ENCODE results near the gene ADK. TPM values are rescaled to one million over a fixed set of nuclear protein-coding genes. Genes with fewer than 3 reads are reported as not detected.
"Not testable (repeated sequence)": the region's sequence is repeated elsewhere in the genome, so short reads cannot be mapped to it uniquely, and the experiment has no call there.

ADK gene
- polyA plus RNA-seq, 12 donors: 28.2 to 42.0 (median 36.5) TPM; not detected in 1

DNA sequence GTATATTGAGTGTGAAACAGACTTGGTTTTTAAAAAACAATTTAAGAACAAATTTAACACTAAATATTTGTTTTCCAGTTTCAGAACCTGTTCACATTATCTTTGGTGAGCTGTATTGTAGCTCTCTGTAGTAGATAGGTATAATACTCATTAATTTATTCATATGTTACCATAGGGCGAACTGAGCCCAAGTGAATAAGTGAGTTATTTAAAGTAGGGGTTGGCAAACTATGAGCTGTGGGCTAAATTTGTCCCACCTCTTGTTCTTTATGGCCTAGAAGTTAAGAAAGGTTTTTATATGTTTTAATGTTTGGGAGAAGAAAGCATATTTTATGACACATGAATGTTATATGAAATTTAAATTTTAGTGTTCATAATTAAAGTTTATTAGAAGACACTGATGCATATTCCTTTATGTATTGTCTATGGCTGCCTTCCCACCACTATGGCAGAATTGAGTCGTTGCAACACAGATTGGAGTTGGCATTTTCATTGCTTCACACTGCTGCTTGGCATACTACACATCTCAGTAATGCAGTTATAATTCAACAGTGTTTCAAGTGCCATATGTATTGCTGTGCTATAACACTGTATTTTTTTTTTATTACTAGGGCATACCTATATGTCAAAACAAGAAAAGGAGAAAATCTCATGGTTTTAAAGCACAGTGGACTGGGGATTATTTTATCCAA lies 146.5 kb downstream of the ADK start:
- DNase-seq: no peak

DNA sequence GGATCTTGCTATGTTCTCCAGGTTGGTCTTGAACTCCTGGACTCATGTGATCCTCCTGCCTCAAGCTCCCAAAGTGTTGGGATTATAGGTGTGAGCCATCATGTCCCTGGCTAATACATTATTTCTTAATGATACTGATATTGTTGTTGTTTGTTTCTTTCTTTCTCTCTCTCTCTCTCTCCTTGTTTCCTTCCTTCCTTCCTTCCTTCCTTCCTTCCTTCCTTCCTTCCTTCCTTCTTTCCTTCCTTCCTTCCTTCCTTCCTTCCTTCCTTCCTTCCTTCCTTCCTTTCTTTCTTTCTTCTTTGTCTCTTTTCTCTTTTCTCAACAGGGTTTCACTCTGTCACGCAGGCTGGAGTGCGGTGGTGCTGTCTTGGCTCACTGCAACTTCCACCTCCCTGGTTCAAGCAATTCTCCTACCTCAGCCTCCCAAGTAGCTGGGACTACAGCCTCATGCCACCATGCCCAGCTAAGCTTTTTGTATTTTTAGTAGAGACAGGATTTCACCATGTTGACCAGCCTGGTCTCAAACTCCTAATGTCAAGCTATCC lies 149.1 kb downstream of the ADK start:
- not testable (repeated sequence) for DNase-seq

DNA sequence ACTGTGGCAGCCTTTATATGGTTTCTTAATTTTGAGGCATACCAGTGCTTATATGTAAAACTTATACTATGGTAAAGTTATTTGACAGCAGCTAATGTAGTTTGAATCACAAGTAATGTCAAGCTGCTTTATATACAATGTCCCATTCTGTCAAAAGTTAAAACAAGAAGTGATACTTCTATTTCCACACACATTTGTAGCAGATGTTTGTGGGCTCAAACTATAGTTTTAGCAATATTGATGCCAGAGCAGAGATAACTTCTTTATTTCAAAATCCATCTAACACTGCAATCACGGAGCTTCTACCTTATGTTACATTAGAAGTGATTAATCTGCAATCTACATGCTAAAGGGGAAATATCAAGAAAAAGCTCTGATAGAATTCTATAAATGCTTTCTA lies 149.6 kb downstream of the ADK start:
- no peak for DNase-seq

DNA sequence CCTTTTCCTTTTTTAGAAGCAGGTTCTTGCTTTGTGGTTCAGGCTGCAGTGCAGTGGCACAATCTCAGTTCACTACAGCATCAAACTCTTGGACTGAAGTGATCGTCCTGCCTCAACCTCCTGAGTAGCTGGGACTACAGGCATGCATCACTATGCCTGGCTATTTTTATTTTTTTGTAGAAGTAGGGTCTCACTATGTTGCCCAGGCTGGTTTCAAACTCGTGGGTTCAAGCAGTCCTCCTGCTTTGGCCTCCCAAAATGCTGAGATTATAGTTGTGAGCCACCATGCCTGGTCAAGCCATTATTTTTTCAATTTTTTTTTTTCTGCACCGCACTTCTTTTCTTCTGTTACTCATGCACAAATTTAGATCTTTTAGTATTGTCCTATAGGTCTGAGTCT lies 154.7 kb downstream of the ADK start:
- no peak for DNase-seq

DNA sequence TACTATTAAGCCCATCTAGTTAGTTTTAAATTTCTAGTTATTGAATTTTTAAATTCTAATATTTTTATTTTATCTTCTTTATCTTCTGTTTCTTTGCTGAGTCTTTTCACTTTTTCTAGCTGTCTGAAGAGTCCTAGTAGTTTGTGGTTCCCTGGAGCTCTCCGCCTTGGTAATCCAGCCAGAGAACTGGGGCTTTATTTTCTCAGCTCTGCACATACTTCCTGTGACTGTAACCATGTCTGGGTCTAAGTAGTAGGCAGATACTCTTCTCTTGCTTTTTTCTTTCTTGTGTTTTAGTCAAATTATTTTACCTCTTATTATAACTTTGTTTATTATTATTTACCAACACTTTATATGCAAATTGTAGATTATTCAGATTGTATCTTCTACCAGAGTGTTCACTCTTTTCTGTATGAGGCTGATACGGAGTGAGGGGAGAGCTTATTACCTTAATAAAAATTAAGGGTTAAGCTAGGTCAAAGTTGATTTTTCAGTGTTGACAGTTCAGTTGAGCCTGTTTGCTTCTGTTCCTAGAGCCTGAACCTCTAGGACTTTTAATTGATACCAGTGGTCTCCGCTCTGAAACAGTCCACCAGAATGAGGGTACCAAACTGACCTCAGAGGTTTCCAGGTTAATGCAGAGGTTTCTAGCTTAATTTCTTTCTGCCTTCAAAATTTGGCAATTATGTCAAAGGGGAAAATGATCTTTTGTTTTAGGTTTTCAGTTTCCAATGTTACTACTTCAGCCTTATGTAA lies 155.4 kb downstream of the ADK start:
- no peak for DNase-seq

DNA sequence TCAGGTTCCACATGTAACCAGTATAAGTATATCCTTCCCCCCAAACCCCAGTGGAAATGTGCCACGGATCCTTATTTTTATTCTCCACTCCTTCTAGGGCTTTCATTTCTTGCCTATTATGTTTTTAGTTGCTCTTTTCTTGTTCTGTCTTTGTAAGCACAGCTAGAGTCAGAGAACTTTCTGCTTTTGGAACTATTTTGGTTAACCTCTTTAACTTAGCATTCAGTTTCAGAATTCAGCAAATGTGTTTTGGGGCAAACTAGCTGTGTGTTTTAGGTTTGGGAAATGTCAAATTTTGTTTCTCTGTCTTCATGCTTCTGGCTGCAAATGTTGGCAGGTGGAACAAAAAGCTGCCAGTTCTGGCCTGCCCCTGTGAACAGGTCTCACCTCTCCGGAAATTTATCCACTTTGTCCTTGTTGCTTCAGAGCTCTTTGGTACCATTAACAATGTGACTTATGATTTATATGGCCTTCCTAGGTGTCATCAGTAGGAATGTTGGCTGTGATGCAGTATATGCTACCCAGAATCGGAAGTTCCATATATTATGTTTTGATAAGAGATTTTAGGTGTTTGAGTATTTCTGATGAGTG lies 156.1 kb downstream of the ADK start:
- no peak for DNase-seq

DNA sequence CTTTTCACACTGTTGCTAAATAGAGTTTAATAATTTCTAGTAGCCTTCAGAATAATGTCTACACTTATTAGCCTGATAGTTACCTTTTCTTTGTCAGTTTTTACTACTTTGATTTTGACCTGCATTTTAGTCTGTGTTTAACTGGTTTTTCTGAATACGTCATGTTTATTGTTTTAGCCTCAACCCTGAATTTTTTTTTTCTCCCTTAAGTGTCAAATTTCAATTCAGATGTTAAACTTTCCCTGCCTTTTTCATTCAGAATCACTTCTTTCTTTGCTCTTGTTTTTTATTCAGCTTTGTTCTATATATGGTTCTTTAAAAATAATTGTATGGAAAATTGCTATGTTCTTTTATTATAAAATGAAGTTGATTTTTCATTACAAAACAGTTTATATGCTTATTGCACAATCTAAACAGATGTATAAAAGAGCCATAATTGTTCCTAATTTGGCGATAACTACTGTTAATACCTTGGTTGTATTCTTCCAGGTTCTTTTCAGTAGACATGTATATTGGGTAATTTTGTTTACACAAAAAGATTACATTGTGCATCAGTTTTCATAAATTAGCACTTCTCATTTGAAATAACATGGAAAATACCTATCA lies 159.7 kb downstream of the ADK start:
- DNase-seq: no peak

DNA sequence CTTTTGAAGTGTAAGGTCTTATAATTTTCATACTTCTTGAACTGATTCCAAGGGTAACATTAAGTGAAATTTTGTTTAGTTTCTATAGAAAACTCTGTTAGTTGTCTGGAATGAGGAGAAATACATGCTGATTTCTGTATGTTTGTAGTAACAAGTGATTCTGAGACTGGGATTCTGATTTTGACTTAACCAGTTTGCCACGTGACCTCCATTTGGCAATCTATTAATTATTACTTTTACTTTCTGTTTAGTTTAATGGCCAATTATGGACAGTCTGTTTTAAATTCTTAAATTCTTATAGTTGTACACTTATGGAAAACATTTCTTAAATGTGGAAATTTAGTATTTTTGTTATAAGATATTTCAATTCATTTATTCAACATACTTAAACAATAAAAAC lies 163.1 kb downstream of the ADK start:
- no peak for DNase-seq

DNA sequence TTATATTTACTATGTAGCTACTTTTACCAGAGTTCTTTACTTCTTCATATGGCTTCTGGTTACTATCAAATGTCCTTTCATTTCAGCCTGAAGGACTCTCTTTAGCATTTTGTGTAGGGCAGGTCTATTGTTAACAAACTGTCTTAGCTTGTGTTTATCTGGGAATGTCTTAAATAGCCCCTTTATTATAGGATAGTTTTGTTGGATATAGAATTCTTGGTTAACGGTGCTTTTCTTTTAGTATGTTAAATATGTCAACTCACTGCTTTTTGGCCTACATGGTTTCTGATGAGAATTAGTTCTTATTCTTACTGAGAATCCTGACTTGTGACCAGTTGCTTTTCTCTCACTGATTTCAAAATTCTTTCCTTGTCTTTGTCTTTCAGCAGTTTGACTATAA lies 169.0 kb downstream of the ADK start:
- DNase-seq: no peak

DNA sequence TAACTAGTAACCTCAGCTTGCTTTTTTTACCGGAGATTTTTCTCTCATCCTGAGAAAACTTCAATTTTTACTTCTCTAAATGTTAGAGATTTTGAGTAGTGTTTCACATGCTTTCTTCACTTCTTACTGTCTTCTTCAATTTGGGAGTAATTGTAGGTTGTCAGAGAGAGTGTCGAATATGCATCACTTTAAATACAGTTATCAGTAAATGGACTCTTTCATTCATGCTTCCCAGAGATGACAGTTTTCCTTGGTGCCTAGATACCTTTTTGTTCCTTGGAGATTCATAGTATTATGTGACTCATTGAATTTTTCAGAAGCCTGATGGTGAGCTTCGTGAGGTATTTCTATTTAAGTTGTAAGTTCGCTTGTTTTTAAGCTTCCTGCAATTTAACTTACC lies 169.7 kb downstream of the ADK start:
- no peak for DNase-seq

DNA sequence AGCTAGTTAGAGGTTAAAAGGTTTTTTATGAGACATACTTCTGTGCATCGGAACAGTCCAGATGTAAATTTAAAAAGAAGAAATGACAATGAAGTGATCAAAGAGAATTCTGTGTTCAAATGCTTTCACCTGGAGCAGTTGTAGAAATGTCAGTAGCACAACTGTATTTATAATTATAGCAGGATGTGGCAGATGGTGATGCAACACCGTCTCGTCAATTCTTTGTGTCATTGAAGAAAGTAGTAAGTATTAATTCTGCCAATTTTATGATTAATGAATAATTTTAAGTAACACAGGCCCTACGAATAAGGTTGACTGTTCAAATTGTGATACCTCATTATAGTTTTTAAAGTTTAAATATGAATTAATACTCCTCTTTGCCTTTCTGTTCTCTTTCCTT lies 171.1 kb downstream of the ADK start:
- DNase-seq: no peak

DNA sequence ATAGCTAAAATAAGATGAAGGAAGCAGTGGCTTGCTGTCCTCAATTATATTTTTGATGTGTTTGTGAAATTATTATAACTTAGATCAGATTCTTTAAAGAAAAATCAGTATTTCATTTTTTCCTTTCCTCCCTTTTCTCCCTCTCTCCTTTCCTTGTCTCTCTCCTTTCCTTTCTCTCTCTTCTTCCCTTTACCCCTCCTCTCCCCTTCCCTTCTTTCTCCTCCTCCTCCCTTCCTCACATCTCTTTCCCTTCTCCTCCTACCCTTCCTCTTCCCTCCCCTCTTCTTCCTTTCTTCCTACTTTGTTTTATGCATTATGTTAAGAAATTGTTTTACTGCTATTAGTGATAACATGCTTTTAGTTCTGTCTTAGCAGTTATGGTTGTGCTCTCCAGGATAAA lies 171.5 kb downstream of the ADK start:
- DNase-seq: no peak

DNA sequence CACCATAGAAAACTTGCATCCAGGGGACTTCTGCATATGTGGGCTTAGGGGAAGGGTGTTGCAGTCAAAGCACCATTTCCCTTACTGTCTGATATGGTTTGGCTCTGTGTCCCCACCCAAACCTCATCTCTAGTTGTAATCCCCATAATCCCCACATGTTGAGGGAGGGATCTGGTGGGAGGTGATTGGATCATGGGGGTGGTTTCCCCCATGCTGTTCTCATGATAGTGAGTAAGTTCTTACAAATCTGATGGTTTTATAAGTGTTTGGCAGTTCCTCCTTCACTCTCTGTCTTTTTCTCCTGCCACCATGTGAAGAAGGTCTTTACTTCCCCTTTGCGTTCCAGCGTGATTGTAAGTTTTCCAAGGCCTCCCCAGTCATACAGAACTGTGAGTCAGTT lies 177.4 kb downstream of the ADK start:
- no peak for DNase-seq

DNA sequence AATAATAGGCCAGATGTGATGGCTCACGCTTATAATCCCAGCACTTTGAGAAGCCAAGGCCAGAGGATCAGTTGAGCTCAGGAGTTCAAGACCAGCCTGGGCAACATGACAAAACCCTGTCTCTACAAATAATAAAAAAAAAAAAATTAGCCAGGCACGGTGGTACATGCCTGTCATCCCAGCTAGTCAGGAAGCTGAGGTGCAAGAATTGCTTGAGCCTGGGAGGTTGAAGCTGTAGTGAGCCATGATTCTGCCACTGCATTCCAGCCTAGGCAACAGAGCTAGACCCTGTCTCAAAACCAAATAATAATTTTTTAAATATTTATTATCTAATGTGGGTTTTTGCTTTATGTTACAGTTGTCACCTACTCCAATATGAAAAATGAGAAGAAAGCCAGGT lies 178.9 kb downstream of the ADK start:
- DNase-seq: no peak

DNA sequence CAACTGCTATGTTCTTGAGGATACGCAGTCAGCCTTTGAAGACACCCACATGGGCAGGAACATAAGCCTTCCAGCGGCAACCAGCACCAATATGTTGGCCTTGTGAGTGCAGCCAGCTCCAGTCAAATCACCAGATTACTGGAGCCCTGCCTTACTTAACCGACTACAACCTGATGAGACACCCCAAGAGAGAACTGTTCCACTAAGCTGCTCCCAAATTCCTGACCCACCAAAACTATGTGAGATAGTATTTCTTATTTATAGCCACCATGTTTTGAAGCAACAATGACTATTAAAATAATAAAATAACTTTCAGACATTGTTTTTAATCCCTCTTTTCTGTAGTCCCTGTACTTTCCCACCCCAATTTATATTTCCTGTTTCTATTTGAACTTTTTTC lies 179.6 kb downstream of the ADK start:
- DNase-seq: no peak

DNA sequence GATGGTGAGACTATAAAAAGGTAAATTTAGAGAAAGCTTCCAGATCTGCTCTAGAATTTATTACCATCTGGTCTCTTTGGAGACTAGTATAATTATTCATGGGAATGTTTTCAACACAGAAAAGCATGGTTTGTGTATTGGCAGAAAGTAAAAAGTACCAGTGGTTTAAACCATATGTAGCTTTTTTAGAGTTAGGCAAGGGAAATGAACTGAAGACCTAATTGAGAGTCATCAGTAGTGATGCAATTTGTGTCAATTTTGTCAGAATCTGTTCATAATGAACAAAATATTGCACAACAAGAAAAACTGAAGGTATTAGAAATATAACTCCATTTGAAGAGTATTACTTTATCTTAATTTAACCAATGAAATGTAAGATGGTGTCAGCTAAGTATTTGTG lies 181.4 kb downstream of the ADK start:
- no peak for DNase-seq

DNA sequence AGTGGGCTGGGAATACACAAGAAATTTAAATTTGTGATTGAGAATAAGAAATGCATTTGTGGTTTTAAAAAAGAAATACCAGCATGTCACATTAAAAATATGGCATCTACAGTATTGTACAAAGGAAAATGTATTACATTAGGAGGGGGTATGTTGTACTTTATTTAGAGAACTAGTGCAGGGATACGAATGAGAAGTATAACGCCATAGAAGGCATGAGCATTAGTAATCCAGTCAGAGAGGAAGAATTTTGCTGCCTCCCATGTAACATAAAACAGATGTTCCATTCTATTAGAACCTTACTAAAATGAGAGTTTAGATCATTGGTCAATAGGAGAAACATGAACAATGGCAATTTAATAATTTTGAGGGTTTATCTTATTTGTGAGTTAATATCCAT lies 182.2 kb downstream of the ADK start:
- DNase-seq: no peak

DNA sequence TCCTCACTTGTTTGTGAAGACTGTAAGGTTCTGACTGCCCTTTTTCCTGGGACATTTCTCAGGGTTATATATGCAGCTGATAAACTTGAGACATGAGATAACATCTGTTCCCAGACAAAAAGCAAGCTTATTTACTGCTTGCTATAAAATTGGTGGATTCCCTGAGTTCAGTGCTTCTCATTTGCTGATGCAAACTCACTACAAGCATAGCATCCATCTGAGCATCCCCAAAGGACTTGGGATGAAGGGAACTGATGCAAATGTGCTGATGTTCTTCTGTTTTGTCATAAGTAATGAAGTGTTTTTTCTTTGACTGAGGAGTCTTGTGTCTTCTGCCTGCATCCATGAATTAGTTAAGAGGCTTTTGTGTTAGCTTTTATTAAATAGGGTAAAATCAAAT lies 183.2 kb downstream of the ADK start:
- no peak for DNase-seq

DNA sequence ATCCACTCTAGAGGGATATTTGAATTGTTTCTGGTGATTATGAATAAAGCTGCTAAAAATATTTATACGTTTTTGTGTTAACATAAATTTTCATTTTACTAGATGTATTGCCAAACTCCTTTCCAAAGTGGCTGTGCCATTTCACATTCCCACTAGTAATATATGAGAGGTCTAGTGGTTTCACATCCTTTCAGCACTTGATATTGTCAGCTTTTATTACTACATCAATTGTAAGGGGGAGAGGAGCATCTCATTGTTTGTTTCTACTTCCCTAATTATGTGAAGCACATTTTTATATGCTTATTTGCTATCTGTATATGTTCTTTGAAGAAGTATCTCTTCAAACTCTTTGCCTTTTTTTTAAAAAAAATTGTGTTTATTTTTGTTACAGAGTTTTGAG lies 184.5 kb downstream of the ADK start:
- DNase-seq: no peak

DNA sequence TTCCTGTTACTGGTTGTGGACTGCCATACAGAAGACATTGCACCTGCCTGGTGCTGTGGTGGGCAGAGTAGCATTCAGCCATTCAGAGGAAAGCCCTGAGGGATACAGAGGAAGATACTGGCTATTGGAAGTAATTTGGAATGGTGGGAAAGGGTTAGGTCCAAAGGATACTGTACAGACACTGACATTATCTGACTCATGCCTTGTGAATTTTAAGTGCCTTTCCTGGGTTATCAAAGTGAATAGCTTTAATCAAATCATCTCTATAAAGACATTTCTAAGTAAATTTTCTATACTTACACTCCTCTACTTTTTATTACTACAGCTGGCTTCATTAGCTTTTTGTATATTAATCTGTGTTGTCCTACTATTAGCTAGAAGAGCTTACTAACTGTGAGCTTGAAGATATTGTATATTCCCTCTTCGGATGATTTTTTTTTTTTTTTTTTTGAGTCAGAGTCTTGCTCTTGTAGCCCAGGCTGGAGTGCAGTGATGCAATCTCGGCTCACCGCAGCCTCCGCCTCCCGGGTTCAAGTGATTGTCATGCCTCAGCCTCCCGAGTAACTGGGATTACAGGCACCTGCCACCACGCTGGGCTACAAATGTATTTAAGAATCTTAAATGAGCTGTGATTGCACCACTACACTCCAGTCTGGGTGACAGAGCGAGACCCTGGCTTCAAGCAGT lies 186.5 kb downstream of the ADK start:
- DNase-seq: no peak

DNA sequence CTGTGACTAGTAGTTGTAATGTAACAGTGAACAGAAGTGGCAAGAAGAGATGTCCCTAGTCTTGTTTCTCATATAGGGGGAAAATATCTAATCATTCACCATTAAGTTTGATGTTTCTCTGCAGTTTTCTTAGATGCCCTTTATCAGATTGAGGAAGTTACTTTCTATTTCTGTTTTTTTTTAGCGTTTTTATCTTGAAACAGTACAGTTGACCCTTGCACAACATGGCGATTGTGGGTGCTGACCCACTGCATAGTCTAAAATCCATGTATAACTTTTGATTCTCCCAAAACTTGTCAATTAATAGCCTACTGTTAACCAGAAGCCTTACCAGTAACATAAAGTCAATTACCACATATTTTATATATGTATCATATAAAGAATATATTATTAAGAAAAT lies 192.0 kb downstream of the ADK start:
- no peak for DNase-seq

DNA sequence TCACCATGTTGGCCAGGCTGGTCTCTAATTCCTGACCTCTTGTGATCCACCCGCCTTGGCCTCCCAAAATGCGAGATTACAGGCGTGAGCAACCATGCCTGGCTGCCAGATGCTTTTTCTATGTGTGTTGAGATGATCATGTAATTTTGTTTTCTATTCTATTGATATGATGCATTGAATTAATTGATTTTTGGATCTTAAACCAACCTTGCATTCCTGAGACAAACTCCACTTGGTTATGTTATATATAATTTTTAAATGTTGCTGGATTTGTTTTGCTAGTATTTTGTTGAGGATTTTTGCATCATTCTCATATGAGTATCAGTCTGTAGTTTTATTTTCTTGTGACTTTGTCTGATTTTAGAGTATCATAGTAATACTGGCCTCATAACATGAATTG lies 192.8 kb downstream of the ADK start:
- no peak for DNase-seq

Measured in muscle of arm (tissue), 12 donors.